HepG2 (cell line): ENCODE measurements around the gene SERINC2. TPM values are rescaled to one million over a fixed set of nuclear protein-coding genes. Genes with fewer than 3 reads are reported as not detected.

Experiments
- AGO1 ChIP-seq: fragments of 200-400 bp; formaldehyde crosslinking; IDR thresholded peaks from 2 replicates; pipeline ENCODE4 v1.6.1; 2017; ENCODE audit warnings: mild to moderate bottlenecking, low read depth, low read length, moderate library complexity; ENCODE audit not compliant: poor library complexity, severe bottlenecking
- HNRNPUL1 ChIP-seq: fragments of 200-400 bp; formaldehyde crosslinking; IDR thresholded peaks from 2 replicates; pipeline ENCODE4 v1.6.1; 2017; ENCODE audit warnings: low read depth, mild to moderate bottlenecking, low read length, moderate library complexity
- PCBP1 ChIP-seq: fragments of 200-400 bp; formaldehyde crosslinking; IDR thresholded peaks from 2 replicates; pipeline ENCODE4 v1.6.1; 2017; ENCODE audit warnings: mild to moderate bottlenecking, low read depth, low read length, borderline replicate concordance
- THAP11 ChIP-seq: IDR thresholded peaks from 2 replicates; pipeline ENCODE4 v1.6.1; 2016; ENCODE audit warnings: missing biosample characterization, missing genetic modification reagents
- ZMYM3 ChIP-seq: sonication (generic); formaldehyde crosslinking; IDR thresholded peaks from 2 replicates; pipeline ENCODE4 v1.5.1; 2020; ENCODE audit warnings: mild to moderate bottlenecking, missing genetic modification reagents
- ZNF207 ChIP-seq: fragments of 450-650 bp; IDR thresholded peaks from 2 replicates; pipeline ENCODE4 v1.6.1; 2016; ENCODE audit warnings: antibody characterized with exemption, borderline replicate concordance
- ZNF251 ChIP-seq: sonication (generic); formaldehyde crosslinking; IDR thresholded peaks from 2 replicates; pipeline ENCODE4 v1.9.0; 2021; ENCODE audit warnings: mild to moderate bottlenecking, missing genetic modification reagents
- ZNF557 ChIP-seq: sonication (generic); formaldehyde crosslinking; IDR thresholded peaks from 2 replicates; pipeline ENCODE4 v1.4.0; 2020; ENCODE audit warnings: missing genetic modification reagents
- polyA plus RNA-seq, 8 experiments: library from polyadenylated mRNA; depleted of rRNA in 3 of 8; stranded (reverse) in 7 of 8; unstranded in 1 of 8; fragments of >200 nt; fragmentation: Illumina TruSeq in 4 of 8; extraction: Trizol in 4 of 8; gene quantifications; 2 replicates each; pipeline versions ENCODE4 v1.2.1 to v1.2.3, GENCODE V29; 2011 to 2016; ENCODE audit warnings: low read depth in 4 of 8, missing spikeins in 1 of 8, mixed read lengths in 1 of 8; ENCODE audit not compliant: insufficient read depth in 1 of 8
- total RNA-seq, 5 experiments: library from RNA; depleted of rRNA; stranded (reverse); fragments of >200 nt; fragmentation: Illumina TruSeq; extraction: Trizol; gene quantifications; 2 replicates each; pipeline ENCODE4 v1.2.3, GENCODE V29; 2016; ENCODE audit warnings: low read depth in 1 of 5
- TF ChIP-seq, protein P1 (sequence below): sonication (generic); formaldehyde crosslinking; IDR thresholded peaks from 2 replicates; pipeline ENCODE4 v1.5.1; 2020; ENCODE audit warnings: mild to moderate bottlenecking, moderate library complexity, missing genetic modification reagents
- TF ChIP-seq, protein P2 (sequence below): sonication (generic); formaldehyde crosslinking; IDR thresholded peaks from 2 replicates; pipeline ENCODE4 v1.4.0; 2020; ENCODE audit warnings: mild to moderate bottlenecking, missing genetic modification reagents
- TF ChIP-seq, protein P3 (sequence below): sonication (generic); formaldehyde crosslinking; conservative IDR thresholded peaks from 2 replicates; pipeline ENCODE4 v1.4.0; 2020; ENCODE audit warnings: missing genetic modification reagents
- TF ChIP-seq, protein P4 (sequence below): sonication (generic); formaldehyde crosslinking; IDR thresholded peaks from 2 replicates; pipeline ENCODE4 v1.5.0; 2020; ENCODE audit warnings: mild to moderate bottlenecking, missing genetic modification reagents, moderate library complexity
- TF ChIP-seq, protein P5 (sequence below): sonication (generic); formaldehyde crosslinking; IDR thresholded peaks from 2 replicates; pipeline ENCODE4 v1.5.1; 2020; ENCODE audit warnings: missing genetic modification reagents, mild to moderate bottlenecking, borderline replicate concordance
- TF ChIP-seq, protein P6 (sequence below): sonication (generic); formaldehyde crosslinking; IDR thresholded peaks from 2 replicates; pipeline ENCODE4 v1.8.0; 2022; ENCODE audit warnings: low read depth, missing genetic modification reagents
- TF ChIP-seq, protein P7 (sequence below): sonication (generic); formaldehyde crosslinking; IDR thresholded peaks from 2 replicates; pipeline ENCODE4 v1.4.0; 2020; ENCODE audit warnings: missing genetic modification reagents

Gene SERINC2
- total and polyA plus RNA-seq, 2 of the 13 experiments (the other 11 are each of a cell fraction or from before 2014, with no cell fraction given): 4.8 to 126 TPM

DNA sequence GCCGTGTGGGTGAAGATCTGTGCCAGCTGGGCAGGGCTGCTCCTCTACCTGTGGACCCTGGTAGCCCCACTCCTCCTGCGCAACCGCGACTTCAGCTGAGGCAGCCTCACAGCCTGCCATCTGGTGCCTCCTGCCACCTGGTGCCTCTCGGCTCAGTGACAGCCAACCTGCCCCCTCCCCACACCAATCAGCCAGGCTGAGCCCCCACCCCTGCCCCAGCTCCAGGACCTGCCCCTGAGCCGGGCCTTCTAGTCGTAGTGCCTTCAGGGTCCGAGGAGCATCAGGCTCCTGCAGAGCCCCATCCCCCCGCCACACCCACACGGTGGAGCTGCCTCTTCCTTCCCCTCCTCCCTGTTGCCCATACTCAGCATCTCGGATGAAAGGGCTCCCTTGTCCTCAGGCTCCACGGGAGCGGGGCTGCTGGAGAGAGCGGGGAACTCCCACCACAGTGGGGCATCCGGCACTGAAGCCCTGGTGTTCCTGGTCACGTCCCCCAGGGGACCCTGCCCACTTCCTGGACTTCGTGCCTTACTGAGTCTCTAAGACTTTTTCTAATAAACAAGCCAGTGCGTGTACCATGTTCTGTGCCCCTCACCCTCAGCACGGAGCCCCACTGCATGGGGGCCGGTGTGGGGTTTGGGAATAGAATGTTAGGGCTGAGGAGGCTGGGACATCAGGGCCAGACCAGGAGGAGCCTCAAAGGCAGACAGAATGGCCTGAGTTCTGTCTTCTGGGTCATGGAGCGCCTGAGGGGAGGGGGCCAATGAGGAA, 21.3 kb downstream of the SERINC2 start (continued):
- TF ChIP-seq, protein P1, sequence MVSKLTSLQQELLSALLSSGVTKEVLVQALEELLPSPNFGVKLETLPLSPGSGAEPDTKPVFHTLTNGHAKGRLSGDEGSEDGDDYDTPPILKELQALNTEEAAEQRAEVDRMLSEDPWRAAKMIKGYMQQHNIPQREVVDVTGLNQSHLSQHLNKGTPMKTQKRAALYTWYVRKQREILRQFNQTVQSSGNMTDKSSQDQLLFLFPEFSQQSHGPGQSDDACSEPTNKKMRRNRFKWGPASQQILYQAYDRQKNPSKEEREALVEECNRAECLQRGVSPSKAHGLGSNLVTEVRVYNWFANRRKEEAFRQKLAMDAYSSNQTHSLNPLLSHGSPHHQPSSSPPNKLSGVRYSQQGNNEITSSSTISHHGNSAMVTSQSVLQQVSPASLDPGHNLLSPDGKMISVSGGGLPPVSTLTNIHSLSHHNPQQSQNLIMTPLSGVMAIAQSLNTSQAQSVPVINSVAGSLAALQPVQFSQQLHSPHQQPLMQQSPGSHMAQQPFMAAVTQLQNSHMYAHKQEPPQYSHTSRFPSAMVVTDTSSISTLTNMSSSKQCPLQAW (CRISPR knock-in tag): peak; percentile 98
- TF ChIP-seq, protein P2, sequence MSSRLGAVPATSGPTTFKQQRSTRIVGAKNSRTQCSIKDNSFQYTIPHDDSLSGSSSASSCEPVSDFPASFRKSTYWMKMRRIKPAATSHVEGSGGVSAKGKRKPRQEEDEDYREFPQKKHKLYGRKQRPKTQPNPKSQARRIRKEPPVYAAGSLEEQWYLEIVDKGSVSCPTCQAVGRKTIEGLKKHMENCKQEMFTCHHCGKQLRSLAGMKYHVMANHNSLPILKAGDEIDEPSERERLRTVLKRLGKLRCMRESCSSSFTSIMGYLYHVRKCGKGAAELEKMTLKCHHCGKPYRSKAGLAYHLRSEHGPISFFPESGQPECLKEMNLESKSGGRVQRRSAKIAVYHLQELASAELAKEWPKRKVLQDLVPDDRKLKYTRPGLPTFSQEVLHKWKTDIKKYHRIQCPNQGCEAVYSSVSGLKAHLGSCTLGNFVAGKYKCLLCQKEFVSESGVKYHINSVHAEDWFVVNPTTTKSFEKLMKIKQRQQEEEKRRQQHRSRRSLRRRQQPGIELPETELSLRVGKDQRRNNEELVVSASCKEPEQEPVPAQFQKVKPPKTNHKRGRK: no peak
- TF ChIP-seq, protein P3, sequence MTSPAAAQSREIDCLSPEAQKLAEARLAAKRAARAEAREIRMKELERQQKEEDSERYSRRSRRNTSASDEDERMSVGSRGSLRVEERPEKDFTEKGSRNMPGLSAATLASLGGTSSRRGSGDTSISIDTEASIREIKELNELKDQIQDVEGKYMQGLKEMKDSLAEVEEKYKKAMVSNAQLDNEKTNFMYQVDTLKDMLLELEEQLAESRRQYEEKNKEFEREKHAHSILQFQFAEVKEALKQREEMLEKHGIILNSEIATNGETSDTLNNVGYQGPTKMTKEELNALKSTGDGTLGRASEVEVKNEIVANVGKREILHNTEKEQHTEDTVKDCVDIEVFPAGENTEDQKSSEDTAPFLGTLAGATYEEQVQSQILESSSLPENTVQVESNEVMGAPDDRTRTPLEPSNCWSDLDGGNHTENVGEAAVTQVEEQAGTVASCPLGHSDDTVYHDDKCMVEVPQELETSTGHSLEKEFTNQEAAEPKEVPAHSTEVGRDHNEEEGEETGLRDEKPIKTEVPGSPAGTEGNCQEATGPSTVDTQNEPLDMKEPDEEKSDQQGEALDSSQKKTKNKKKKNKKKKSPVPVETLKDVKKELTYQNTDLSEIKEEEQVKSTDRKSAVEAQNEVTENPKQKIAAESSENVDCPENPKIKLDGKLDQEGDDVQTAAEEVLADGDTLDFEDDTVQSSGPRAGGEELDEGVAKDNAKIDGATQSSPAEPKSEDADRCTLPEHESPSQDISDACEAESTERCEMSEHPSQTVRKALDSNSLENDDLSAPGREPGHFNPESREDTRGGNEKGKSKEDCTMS (CRISPR knock-in tag): no peak
- TF ChIP-seq, protein P4, sequence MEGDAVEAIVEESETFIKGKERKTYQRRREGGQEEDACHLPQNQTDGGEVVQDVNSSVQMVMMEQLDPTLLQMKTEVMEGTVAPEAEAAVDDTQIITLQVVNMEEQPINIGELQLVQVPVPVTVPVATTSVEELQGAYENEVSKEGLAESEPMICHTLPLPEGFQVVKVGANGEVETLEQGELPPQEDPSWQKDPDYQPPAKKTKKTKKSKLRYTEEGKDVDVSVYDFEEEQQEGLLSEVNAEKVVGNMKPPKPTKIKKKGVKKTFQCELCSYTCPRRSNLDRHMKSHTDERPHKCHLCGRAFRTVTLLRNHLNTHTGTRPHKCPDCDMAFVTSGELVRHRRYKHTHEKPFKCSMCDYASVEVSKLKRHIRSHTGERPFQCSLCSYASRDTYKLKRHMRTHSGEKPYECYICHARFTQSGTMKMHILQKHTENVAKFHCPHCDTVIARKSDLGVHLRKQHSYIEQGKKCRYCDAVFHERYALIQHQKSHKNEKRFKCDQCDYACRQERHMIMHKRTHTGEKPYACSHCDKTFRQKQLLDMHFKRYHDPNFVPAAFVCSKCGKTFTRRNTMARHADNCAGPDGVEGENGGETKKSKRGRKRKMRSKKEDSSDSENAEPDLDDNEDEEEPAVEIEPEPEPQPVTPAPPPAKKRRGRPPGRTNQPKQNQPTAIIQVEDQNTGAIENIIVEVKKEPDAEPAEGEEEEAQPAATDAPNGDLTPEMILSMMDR (CRISPR knock-in tag): peak; percentile 55
- TF ChIP-seq ZNF207: no peak
- peak; percentile 90; the same call in 1 of the 2 replicates for TF ChIP-seq PCBP1
- TF ChIP-seq, protein P5, sequence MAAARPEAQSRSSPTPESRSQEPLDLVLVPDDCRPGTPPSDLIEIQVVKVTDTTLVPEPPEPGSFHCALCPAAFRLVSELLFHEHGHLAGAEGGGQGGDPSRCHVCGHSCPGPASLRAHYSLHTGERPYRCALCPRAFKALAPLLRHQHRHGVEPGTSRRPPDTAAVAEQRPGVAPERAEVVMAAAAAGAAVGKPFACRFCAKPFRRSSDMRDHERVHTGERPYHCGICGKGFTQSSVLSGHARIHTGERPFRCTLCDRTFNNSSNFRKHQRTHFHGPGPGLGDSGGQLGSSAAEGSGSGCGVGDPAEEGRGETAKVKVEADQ: no peak
- no peak for TF ChIP-seq HNRNPUL1
- peak; percentile 42; the same call in 1 of the 2 replicates for TF ChIP-seq THAP11
- TF ChIP-seq AGO1: no peak
- TF ChIP-seq, protein P6, sequence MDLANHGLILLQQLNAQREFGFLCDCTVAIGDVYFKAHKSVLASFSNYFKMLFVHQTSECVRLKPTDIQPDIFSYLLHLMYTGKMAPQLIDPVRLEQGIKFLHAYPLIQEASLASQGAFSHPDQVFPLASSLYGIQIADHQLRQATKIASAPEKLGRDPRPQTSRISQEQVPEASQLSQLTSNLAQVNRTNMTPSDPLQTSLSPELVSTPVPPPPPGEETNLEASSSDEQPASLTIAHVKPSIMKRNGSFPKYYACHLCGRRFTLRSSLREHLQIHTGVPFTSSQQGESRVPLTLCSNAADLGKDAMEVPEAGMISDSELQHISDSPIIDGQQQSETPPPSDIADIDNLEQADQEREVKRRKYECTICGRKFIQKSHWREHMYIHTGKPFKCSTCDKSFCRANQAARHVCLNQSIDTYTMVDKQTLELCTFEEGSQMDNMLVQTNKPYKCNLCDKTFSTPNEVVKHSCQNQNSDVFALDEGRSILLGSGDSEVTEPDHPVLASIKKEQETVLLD (CRISPR knock-in tag): no peak
- TF ChIP-seq, protein P7, sequence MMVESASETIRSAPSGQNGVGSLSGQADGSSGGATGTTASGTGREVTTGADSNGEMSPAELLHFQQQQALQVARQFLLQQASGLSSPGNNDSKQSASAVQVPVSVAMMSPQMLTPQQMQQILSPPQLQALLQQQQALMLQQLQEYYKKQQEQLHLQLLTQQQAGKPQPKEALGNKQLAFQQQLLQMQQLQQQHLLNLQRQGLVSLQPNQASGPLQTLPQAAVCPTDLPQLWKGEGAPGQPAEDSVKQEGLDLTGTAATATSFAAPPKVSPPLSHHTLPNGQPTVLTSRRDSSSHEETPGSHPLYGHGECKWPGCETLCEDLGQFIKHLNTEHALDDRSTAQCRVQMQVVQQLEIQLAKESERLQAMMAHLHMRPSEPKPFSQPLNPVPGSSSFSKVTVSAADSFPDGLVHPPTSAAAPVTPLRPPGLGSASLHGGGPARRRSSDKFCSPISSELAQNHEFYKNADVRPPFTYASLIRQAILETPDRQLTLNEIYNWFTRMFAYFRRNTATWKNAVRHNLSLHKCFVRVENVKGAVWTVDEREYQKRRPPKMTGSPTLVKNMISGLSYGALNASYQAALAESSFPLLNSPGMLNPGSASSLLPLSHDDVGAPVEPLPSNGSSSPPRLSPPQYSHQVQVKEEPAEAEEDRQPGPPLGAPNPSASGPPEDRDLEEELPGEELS (CRISPR knock-in tag): peak; percentile 84
- peak; percentile 73; the same call in 1 of the 2 replicates for TF ChIP-seq ZMYM3 (CRISPR knock-in tag)
- TF ChIP-seq ZNF557 (CRISPR knock-in tag): 0 out of 2 replicates have a peak, but pooled peaks have one; percentile 14
- no peak for TF ChIP-seq ZNF251 (CRISPR knock-in tag)
